Mucosa of descending colon (tissue), 3 donors: ENCODE data around the gene CNDP2. TPM values are rescaled to one million over a fixed set of nuclear protein-coding genes. Genes with fewer than 3 reads are reported as not detected.
"Not testable (repeated sequence)": the region's sequence is repeated elsewhere in the genome, so short reads cannot be mapped to it uniquely, and the experiment has no call there.

Experiments
- ATAC-seq: fragments of 200-7000 bp; cut with Tn5 transposase; one replicate; pipeline ENCODE4 v1.9.1; 2020; ENCODE audit warnings: mild to moderate bottlenecking, moderate library complexity
- DNase-seq, 3 donors: peaks; one replicate each; pipeline ENCODE4 v3.0.0-alpha.2; 2020
- H3K36me3 ChIP-seq: fragments of 200-600 bp; one replicate; pipeline ENCODE4 v1.8.0; 2021; ENCODE audit warnings: low read depth, mild to moderate bottlenecking
- H3K4me1 ChIP-seq: fragments of 200-600 bp; one replicate; pipeline ENCODE4 v1.8.0; 2021; ENCODE audit warnings: low read depth, mild to moderate bottlenecking
- H3K4me3 ChIP-seq: fragments of 200-600 bp; one replicate; pipeline ENCODE4 v1.8.0; 2021; ENCODE audit warnings: mild to moderate bottlenecking
- H3K9me3 ChIP-seq: fragments of 200-600 bp; one replicate; pipeline ENCODE4 v1.8.0; 2021; ENCODE audit warnings: mild to moderate bottlenecking
- intact Hi-C, 2 donors: fragments of 100-400 bp; cut with DNase I in 1 of 2; cut with micrococcal nuclease in 1 of 2; formaldehyde crosslinking; loops; one replicate each; pipeline versions ENCODE4 v1.11.0 to v1.11.1; 2022; cut with DNase I, micrococcal nuclease
- total RNA-seq, 3 donors: library from RNA; stranded (reverse); fragmentation: NEBNext Ultra II Directional in 2 of 3; extraction: Animal tissue kit (Norgen Biotek cat#: 25700) in 2 of 3; gene quantifications; one replicate each; pipeline versions ENCODE4 v1.2.1 to v1.2.4, GENCODE V29; 2021 to 2023
- TF ChIP-seq, protein P1 (sequence below): fragments of 200-600 bp; IDR thresholded peaks from one replicate; pipeline ENCODE4 v1.8.0; 2022; ENCODE audit warnings: antibody characterized with exemption, mild to moderate bottlenecking
- donor health status: DM: no; HTN: no; CAD: no; lungs with moderate emphysema.
- donor health status: DM: no; HTN: no; CAD: no.
- donor health status: DM: no; HTN: yes; CAD: no.

CNDP2 gene
- total RNA-seq, 3 donors from 2014 or later = 148 to 263 (median 244) TPM

DNA sequence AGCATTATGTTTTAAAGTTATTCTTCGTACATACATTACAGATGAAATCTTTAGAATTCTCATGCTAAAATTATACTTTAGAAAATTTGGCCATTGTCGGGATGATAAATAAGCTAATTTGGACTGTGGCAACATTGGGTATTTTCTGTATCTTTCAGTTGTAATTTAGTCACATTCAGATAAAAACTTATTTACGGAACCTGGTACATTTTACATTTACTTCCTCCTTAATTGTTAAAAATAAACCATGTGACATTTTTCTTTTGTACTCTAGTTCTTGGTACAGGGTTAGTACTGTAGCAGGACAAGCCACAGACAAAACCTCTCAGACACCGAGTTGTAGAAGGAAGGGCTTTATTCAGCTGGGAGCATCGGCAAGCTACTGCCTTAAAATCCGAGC lies 4.2 kb downstream of the CNDP2 start:
- intact Hi-C loops = no loop called here

DNA sequence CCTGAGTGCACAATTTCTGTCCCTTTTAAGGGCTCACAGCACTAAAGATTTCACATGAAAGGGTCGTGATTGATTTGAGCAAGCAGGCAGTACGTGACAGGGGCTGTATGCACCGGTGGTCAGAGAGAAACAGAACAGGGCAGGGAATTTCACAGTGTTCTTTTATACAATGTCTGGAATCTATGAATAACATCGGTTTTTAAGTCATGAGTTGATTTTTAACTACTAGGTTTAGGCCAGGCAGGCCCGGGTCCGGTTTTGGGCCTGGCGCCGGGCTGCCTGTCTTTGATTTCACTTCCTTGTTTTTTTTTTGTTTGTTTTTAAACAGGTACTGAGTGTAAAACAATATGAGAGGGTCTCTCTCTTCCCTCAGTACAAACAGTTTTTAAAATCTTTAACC lies 4.6 kb downstream of the CNDP2 start:
- H3K4me1 ChIP-seq = peaks cover 23% of the 10 kb centered on the region
- DNase-seq, intact Hi-C loops, H3K4me3 ChIP-seq, H3K9me3 ChIP-seq, H3K36me3 ChIP-seq, ATAC-seq: not testable (repeated sequence)

More for the DNA sequence above, 4.2 kb downstream of the CNDP2 start:
- ATAC-seq (no peak), DNase-seq (no peak)
- TF ChIP-seq, protein P1, sequence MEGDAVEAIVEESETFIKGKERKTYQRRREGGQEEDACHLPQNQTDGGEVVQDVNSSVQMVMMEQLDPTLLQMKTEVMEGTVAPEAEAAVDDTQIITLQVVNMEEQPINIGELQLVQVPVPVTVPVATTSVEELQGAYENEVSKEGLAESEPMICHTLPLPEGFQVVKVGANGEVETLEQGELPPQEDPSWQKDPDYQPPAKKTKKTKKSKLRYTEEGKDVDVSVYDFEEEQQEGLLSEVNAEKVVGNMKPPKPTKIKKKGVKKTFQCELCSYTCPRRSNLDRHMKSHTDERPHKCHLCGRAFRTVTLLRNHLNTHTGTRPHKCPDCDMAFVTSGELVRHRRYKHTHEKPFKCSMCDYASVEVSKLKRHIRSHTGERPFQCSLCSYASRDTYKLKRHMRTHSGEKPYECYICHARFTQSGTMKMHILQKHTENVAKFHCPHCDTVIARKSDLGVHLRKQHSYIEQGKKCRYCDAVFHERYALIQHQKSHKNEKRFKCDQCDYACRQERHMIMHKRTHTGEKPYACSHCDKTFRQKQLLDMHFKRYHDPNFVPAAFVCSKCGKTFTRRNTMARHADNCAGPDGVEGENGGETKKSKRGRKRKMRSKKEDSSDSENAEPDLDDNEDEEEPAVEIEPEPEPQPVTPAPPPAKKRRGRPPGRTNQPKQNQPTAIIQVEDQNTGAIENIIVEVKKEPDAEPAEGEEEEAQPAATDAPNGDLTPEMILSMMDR = no peak
- Histone ChIP-seq H3K9me3 (no peaks in the 10 kb centered on the region), H3K36me3 (peaks cover 3% of the 10 kb centered on the region), H3K4me1 (peaks cover 23% of the 10 kb centered on the region), H3K4me3 (no peak overlapping the region)

DNA sequence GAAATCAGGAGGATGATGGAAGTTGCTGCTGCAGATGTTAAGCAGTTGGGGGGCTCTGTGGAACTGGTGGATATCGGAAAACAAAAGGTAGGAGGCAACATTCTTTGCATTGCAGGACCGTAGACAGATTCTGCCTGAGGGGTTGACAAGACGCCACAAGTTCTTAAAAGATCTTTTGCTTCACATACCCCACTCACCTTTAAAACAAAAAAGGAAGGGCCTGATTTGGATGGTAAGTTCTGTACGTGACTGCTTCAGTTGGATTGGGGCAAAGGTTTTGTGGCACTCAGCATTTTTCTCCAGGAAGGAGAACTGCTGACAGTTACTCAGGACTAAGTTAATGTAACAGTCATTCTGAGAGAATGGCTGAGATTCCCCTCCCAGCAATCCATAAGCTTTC lies 5.2 kb downstream of the CNDP2 start:
- intact Hi-C loops = no loop called here
- no peak for ATAC-seq
- Histone ChIP-seq H3K9me3 (no peaks in the 10 kb centered on the region), H3K36me3 (no peaks in the 10 kb centered on the region), H3K4me1 (peaks cover 23% of the 10 kb centered on the region), H3K4me3 (no peak overlapping the region)
- no peak for DNase-seq
- TF ChIP-seq, protein P1 = no peak

DNA sequence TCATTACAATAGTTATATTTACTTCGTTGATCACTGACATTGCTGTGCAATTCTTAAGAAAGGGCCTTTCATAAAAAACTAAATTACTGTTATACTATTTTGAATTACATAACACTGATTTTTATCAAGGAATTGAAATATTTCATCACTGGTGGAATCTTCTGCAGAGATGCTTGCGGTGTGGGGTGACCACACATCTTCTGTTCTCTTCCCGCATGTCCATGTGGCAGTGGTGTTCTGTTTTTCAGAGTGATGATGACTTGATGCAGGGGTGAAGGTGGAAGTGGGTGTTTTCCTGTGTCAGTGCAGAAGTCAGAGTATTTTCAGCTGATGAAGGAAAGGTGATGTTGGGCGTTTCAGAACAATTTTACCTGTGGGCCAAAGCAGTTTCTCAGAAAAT lies 7.0 kb downstream of the CNDP2 start:
- peaks cover 27% of the 10 kb centered on the region for H3K4me1 ChIP-seq
- no peak overlapping the region for H3K4me3 ChIP-seq
- H3K9me3 ChIP-seq = no peaks in the 10 kb centered on the region
- intact Hi-C loops = no loop called here
- TF ChIP-seq, protein P1 = no peak
- ATAC-seq = no peak
- no peak for DNase-seq
- peaks cover 4% of the 10 kb centered on the region for H3K36me3 ChIP-seq

DNA sequence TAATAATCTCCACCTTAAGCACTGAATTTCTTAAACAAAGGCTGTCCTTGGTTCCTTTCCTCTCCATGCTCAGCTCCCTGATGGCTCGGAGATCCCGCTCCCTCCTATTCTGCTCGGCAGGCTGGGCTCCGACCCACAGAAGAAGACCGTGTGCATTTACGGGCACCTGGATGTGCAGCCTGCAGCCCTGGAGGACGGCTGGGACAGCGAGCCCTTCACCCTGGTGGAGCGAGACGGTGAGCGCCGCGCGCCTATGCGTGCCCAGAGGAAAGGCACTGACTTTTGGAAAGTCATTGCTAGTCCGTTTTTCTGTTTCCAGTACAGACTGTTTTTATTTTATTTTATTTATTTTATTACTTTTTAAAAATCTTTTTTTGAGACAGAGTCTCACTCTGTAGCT lies 9.6 kb downstream of the CNDP2 start:
- ATAC-seq = no peak

DNA sequence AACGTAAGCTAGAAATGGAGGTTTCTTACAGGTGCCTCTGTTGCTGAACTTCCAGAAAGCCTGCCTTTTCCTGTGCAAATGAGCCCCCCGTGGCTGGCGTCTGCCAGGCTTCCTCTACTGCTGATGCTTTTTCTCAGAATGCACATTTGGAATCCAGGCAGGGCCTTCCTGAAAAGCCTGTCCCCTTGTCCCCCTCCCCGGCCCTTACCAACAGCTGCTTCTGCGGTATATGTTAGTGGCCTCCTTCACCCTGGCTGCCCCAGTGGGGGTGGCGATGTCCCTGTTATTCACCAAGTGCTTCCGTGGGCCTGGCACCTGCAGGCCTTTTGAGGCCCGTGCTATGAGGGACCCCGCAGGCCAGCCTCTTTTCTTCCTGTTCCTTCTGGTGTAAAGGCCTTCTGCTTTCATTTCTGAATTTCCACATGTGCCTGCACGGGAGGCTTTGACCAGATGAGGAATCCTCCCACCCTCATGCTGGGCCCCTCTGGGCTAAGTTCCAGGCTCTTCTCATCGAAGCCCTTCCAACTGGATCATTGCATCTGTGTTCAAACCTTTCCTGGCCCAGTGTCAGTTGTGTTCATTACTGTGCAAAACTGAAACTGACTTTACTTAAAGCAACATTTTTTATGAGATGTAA lies 10.4 kb downstream of the CNDP2 start:
- intact Hi-C loops = no loop called here
- peaks cover 10% of the 10 kb centered on the region for H3K36me3 ChIP-seq
- H3K9me3 ChIP-seq = no peaks in the 10 kb centered on the region
- DNase-seq (no peak), ATAC-seq (peak; percentile 51)
- no peak overlapping the region for H3K4me3 ChIP-seq
- peaks cover 12% of the 10 kb centered on the region for H3K4me1 ChIP-seq
- TF ChIP-seq, protein P1 = no peak

More for the DNA sequence above, 9.6 kb downstream of the CNDP2 start:
- intact Hi-C loops = no loop called here
- no peaks in the 10 kb centered on the region for H3K9me3 ChIP-seq
- H3K36me3 ChIP-seq = peaks cover 10% of the 10 kb centered on the region
- TF ChIP-seq, protein P1 = no peak
- no peak overlapping the region for H3K4me3 ChIP-seq
- peaks cover 15% of the 10 kb centered on the region for H3K4me1 ChIP-seq
- DNase-seq = no peak
